Peyer's patch (tissue), 4 donors: Measurements from ENCODE around the gene MMP10.
A peak's percentile ranks its signal among the peaks of the same experiment; 100 is the strongest.

Experiments used
- POLR2A ChIP-seq, 2 donors: fragments of 450-650 bp; IDR thresholded peaks; one replicate each; pipeline ENCODE4 v1.5.1; 2017; ENCODE audit warnings: antibody characterized with exemption in 2 of 2, mild to moderate bottlenecking in 2 of 2, moderate library complexity in 2 of 2
- TF ChIP-seq, protein P1 (sequence below), 6 experiments: fragments of 450-650 bp in 4 of 6; fragments of 200-600 bp in 2 of 6; sonication (generic) in 1 of 6; IDR thresholded peaks; one replicate each; pipeline ENCODE4 v1.5.1; 2017 to 2019; ENCODE audit warnings: antibody characterized with exemption in 6 of 6, mild to moderate bottlenecking in 3 of 6, moderate library complexity in 1 of 6

DNA sequence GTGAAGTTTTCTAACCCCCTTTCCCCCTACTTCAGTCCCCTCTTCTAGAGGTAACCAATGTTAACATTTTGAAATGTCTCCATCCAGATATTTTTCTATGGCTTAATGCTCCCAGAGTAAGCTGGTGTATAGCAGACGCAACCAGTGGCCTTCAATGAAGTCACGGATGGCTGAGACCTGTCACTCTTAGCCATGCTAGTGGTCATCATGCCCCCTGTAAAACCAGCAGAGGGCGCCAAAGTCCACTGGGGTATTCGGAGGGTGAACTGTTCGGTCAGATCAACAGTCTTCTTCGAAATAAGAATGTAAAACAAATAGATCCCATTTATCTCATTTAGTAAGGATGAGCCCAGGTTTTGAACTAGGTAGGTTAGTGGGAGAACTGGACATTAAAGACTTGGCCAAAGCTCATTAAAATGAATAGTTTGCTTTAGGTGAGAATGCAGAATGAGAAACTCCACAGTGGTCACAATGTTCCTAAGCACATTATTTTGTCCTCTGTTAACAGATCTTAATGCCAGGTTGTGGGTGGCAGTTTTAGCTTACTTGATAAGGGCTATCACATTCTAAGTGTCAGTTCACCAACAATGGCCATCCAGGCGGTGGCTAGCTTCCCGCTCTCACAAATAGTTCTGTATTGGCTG is 47.1 kb downstream of the MMP10 start:
- TF ChIP-seq, protein P1, sequence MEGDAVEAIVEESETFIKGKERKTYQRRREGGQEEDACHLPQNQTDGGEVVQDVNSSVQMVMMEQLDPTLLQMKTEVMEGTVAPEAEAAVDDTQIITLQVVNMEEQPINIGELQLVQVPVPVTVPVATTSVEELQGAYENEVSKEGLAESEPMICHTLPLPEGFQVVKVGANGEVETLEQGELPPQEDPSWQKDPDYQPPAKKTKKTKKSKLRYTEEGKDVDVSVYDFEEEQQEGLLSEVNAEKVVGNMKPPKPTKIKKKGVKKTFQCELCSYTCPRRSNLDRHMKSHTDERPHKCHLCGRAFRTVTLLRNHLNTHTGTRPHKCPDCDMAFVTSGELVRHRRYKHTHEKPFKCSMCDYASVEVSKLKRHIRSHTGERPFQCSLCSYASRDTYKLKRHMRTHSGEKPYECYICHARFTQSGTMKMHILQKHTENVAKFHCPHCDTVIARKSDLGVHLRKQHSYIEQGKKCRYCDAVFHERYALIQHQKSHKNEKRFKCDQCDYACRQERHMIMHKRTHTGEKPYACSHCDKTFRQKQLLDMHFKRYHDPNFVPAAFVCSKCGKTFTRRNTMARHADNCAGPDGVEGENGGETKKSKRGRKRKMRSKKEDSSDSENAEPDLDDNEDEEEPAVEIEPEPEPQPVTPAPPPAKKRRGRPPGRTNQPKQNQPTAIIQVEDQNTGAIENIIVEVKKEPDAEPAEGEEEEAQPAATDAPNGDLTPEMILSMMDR (IDR thresholded peaks at IDR 0.05) = peak in 5 of 6 experiments; percentile 13 to 77 (median 72)
- TF ChIP-seq POLR2A (IDR thresholded peaks at IDR 0.05) = no peak
